ENCODE measurements around the gene CACNA1D.
"Not testable (repeated sequence)": the region's sequence is repeated elsewhere in the genome, so short reads cannot be mapped to it uniquely, and the experiment has no call there.

Gene CACNA1D

DNA sequence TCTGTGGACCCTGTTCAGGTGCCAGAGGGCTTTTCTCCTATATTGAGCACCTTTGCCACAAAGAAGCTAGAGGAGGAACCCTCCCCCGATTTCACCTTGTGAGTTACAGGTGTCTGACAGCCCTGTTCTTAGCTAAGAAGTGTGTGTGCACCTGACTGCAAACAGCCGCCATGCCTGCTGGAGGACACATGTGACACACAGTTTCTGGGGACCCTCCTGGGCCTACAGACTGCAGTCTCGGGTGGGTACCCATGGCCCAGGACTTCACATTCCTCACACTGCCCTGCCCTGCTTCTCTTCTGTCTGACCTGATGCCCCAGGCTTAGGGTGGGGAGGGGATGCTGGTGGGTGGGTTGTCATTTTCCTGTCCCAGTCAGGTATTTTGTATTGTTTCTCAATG is 140.6 kb downstream of the CACNA1D start:
- H3K36me3 ChIP-seq (ENCODE audit: control insufficient read depth in 5 of 5, insufficient read depth in 5 of 5, low read length in 5 of 5) = no peaks in the 10 kb centered on the region
- H3K9me3 ChIP-seq (ENCODE audit: control insufficient read depth in 5 of 5, low read length in 5 of 5) = peaks cover 0 to 5% (median 0%) of the 10 kb centered on the region in 5 donors
- H3K4me1 ChIP-seq (ENCODE audit: control insufficient read depth in 5 of 5, insufficient read depth in 5 of 5, low read length in 5 of 5) = no peaks in the 10 kb centered on the region
- no peak overlapping the region for H3K9ac ChIP-seq (ENCODE audit: low read length in 5 of 5)
- peaks cover 0 to 6% (median 3%) of the 10 kb centered on the region in 5 donors for H3K27me3 ChIP-seq (ENCODE audit: control insufficient read depth in 5 of 5, insufficient read depth in 4 of 5, low read length in 5 of 5)
- H3K27ac ChIP-seq (ENCODE audit: low read depth, low read length) = no peak overlapping the region
- no peak overlapping the region for H3K4me3 ChIP-seq (ENCODE audit: low read depth in 1 of 5, low read length in 5 of 5)

DNA sequence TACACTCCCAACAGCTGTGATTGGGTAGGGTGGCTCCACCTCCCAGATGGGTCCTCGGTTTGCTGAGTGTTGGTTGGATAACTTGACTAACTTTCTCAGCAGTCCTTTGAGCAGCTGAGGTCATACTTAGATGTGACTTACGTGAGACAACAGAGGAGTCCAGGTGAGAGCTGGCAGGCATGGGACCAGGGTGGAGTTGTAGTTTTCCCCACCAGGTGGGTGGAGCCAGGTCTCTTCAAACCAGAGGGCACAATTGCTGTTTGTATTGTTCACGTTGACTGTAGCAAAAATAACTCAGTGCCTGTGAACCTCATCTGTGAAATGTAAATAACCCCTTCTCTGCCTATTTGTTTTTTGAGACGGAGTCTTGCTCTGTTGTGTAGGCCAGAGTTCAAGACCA is 144.4 kb downstream of the CACNA1D start:
- not testable (repeated sequence) for H3K4me1 ChIP-seq (ENCODE audit: control insufficient read depth in 5 of 5, insufficient read depth in 5 of 5, low read length in 5 of 5); H3K9ac ChIP-seq (ENCODE audit: low read length in 5 of 5); H3K4me3 ChIP-seq (ENCODE audit: low read depth in 1 of 5, low read length in 5 of 5); H3K27ac ChIP-seq (ENCODE audit: low read depth, low read length); H3K9me3 ChIP-seq (ENCODE audit: control insufficient read depth in 5 of 5, low read length in 5 of 5); H3K27me3 ChIP-seq (ENCODE audit: control insufficient read depth in 5 of 5, insufficient read depth in 4 of 5, low read length in 5 of 5); H3K36me3 ChIP-seq (ENCODE audit: control insufficient read depth in 5 of 5, insufficient read depth in 5 of 5, low read length in 5 of 5)

DNA sequence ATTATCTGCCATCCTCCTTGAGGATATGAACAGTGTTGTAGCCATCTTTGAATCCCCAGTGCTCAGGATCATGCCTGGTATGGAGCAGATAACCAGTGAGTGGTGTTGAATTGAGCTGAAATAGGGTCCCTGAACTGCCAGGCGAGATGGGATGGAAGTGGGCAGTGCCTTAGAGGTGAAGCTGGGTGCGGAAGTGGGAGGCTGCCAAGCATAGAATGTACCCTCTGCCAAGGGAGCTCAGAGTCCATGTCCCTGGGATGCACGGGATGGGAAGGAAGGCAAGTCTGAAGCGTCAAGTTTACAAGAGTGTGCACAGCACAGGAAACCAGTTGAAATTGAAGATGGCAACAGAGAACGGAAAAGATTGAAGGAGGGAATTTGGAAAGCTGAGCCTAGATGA is 147.0 kb downstream of the CACNA1D start:
- Histone ChIP-seq H3K4me3 (ENCODE audit: low read depth in 1 of 5, low read length in 5 of 5) (no peak overlapping the region), H3K27ac (ENCODE audit: low read depth, low read length) (no peak overlapping the region), H3K9me3 (ENCODE audit: control insufficient read depth in 5 of 5, low read length in 5 of 5) (no peaks in the 10 kb centered on the region), H3K4me1 (ENCODE audit: control insufficient read depth in 5 of 5, insufficient read depth in 5 of 5, low read length in 5 of 5) (no peaks in the 10 kb centered on the region), H3K27me3 (ENCODE audit: control insufficient read depth in 5 of 5, insufficient read depth in 4 of 5, low read length in 5 of 5) (peaks cover 2 to 5% (median 4%) of the 10 kb centered on the region in 5 donors), H3K9ac (ENCODE audit: low read length in 5 of 5) (no peak overlapping the region), H3K36me3 (ENCODE audit: control insufficient read depth in 5 of 5, insufficient read depth in 5 of 5, low read length in 5 of 5) (no peaks in the 10 kb centered on the region)

DNA sequence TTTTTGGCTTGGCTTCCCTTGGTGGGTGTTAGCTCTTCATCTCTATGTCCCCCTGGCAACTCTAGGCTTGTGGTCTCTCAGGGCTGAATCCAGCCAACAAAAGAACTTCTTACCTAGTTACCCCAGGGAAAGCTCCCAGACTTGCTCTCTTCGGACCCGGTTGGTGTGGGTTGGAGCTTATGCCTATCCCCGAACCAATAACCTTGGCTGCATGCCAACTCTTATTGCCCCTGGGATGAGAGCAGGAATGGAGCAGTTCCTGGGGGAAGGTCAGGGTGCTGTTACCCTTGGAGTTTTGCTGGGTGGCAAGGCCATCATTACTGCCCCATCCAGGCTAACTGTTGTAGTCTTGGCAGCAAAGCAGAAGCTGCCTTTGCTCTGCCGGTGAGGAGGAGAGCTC is 147.8 kb downstream of the CACNA1D start:
- H3K36me3 ChIP-seq (ENCODE audit: control insufficient read depth in 5 of 5, insufficient read depth in 5 of 5, low read length in 5 of 5) = no peaks in the 10 kb centered on the region
- no peak overlapping the region for H3K27ac ChIP-seq (ENCODE audit: low read depth, low read length)
- no peaks in the 10 kb centered on the region for H3K9me3 ChIP-seq (ENCODE audit: control insufficient read depth in 5 of 5, low read length in 5 of 5)
- H3K9ac ChIP-seq (ENCODE audit: low read length in 5 of 5) = no peak overlapping the region
- H3K4me1 ChIP-seq (ENCODE audit: control insufficient read depth in 5 of 5, insufficient read depth in 5 of 5, low read length in 5 of 5) = no peaks in the 10 kb centered on the region
- peaks cover 2 to 5% (median 4%) of the 10 kb centered on the region in 5 donors for H3K27me3 ChIP-seq (ENCODE audit: control insufficient read depth in 5 of 5, insufficient read depth in 4 of 5, low read length in 5 of 5)
- no peak overlapping the region for H3K4me3 ChIP-seq (ENCODE audit: low read depth in 1 of 5, low read length in 5 of 5)

DNA sequence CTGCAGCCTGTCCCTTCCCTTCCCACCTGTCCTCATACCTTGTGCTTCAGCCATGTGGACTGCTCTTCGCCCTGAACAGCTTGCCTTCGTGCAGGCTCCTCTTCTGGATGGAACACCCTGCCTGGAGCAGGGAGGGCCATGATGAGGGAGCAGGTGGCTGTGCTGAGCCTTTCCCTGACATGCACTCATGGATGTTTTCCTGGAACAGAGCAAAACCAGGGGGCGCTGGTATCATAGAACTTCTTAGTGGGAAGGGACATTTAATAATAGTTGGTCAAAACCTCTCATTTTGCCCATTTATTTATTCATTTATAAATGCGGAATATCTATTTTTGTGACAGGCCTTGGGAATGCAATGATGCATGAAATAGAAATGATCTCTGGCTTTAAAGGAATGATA is 149.3 kb downstream of the CACNA1D start:
- Histone ChIP-seq H3K4me1 (ENCODE audit: control insufficient read depth in 5 of 5, insufficient read depth in 5 of 5, low read length in 5 of 5) (no peaks in the 10 kb centered on the region), H3K9ac (ENCODE audit: low read length in 5 of 5) (no peak overlapping the region), H3K27ac (ENCODE audit: low read depth, low read length) (no peak overlapping the region), H3K27me3 (ENCODE audit: control insufficient read depth in 5 of 5, insufficient read depth in 4 of 5, low read length in 5 of 5) (peaks cover 0 to 9% (median 4%) of the 10 kb centered on the region in 5 donors), H3K4me3 (ENCODE audit: low read depth in 1 of 5, low read length in 5 of 5) (no peak overlapping the region), H3K9me3 (ENCODE audit: control insufficient read depth in 5 of 5, low read length in 5 of 5) (no peaks in the 10 kb centered on the region), H3K36me3 (ENCODE audit: control insufficient read depth in 5 of 5, insufficient read depth in 5 of 5, low read length in 5 of 5) (no peaks in the 10 kb centered on the region)

DNA sequence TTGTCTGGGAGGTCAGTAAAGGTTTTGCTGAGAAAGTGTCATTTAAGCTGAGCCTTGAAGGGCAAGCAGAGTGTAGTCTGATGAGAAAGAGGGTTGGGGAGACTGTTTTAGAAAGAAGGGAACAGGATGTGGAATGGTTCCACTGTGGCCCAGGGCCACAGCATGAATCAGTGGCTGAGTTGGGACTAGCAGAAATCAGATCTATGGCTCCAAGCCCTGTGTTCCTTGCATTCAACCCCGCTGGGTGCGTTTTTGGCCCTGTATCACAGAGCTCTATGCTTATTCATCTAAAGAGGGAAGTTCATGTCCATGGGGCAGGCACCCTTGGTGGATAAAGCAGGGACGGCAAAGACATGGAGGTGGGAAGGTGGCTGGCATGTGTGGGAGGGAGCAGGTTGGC is 151.3 kb downstream of the CACNA1D start:
- no peak overlapping the region for H3K4me3 ChIP-seq (ENCODE audit: low read depth in 1 of 5, low read length in 5 of 5)
- no peak overlapping the region for H3K9ac ChIP-seq (ENCODE audit: low read length in 5 of 5)
- no peaks in the 10 kb centered on the region for H3K36me3 ChIP-seq (ENCODE audit: control insufficient read depth in 5 of 5, insufficient read depth in 5 of 5, low read length in 5 of 5)
- H3K4me1 ChIP-seq (ENCODE audit: control insufficient read depth in 5 of 5, insufficient read depth in 5 of 5, low read length in 5 of 5) = no peaks in the 10 kb centered on the region
- H3K27ac ChIP-seq (ENCODE audit: low read depth, low read length) = no peak overlapping the region
- H3K27me3 ChIP-seq (ENCODE audit: control insufficient read depth in 5 of 5, insufficient read depth in 4 of 5, low read length in 5 of 5) = peaks cover 0 to 9% (median 4%) of the 10 kb centered on the region in 5 donors
- H3K9me3 ChIP-seq (ENCODE audit: control insufficient read depth in 5 of 5, low read length in 5 of 5) = no peaks in the 10 kb centered on the region

DNA sequence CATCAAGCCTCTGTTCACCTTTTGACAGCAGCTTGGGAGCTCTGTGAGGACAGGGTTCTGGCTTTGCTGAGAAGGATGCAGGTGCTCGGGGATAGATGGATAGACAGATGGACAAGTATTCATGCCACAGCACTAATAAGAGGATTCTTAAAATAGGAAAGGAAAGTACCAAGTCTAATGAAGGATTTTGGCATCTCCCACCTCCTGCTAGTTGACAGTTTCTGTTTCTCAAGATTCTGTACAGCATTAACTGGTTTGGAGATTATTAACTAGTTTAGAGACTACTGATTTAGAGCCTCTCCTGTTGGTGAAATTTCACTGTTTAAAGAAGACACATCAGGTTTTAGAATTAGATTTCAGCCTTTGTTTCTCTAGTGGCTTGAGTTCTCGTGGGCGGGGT is 152.3 kb downstream of the CACNA1D start:
- H3K9me3 ChIP-seq (ENCODE audit: control insufficient read depth in 5 of 5, low read length in 5 of 5) = no peaks in the 10 kb centered on the region
- peaks cover 0 to 9% (median 4%) of the 10 kb centered on the region in 5 donors for H3K27me3 ChIP-seq (ENCODE audit: control insufficient read depth in 5 of 5, insufficient read depth in 4 of 5, low read length in 5 of 5)
- no peaks in the 10 kb centered on the region for H3K4me1 ChIP-seq (ENCODE audit: control insufficient read depth in 5 of 5, insufficient read depth in 5 of 5, low read length in 5 of 5)
- no peaks in the 10 kb centered on the region for H3K36me3 ChIP-seq (ENCODE audit: control insufficient read depth in 5 of 5, insufficient read depth in 5 of 5, low read length in 5 of 5)
- H3K27ac ChIP-seq (ENCODE audit: low read depth, low read length) = no peak overlapping the region
- no peak overlapping the region for H3K9ac ChIP-seq (ENCODE audit: low read length in 5 of 5)
- H3K4me3 ChIP-seq (ENCODE audit: low read depth in 1 of 5, low read length in 5 of 5) = no peak overlapping the region

DNA sequence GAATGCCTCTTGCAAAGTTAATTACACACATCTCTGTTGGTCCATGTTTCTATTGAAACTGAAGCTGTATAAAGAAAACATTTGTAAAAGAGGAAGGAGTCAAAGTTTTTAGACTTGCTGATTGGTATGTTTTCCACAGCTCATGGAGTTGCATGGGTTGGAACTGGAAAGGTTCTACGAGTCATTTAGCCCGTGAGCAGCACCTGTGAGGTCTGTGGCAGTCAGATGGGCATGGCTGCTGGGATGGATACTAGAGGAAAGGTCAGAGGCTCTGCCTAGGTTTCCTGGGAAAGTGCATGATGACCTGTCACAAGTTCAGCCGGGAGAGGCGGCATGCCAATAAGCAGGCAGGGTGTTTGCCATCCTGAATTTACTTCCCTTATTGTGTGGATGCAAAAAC is 155.4 kb downstream of the CACNA1D start:
- no peaks in the 10 kb centered on the region for H3K4me1 ChIP-seq (ENCODE audit: control insufficient read depth in 5 of 5, insufficient read depth in 5 of 5, low read length in 5 of 5)
- peaks cover 0 to 5% (median 0%) of the 10 kb centered on the region in 5 donors for H3K27me3 ChIP-seq (ENCODE audit: control insufficient read depth in 5 of 5, insufficient read depth in 4 of 5, low read length in 5 of 5)
- peaks cover 0 to 6% (median 2%) of the 10 kb centered on the region in 5 donors for H3K9me3 ChIP-seq (ENCODE audit: control insufficient read depth in 5 of 5, low read length in 5 of 5)
- H3K9ac ChIP-seq (ENCODE audit: low read length in 5 of 5) = no peak overlapping the region
- no peak overlapping the region for H3K4me3 ChIP-seq (ENCODE audit: low read depth in 1 of 5, low read length in 5 of 5)
- H3K36me3 ChIP-seq (ENCODE audit: control insufficient read depth in 5 of 5, insufficient read depth in 5 of 5, low read length in 5 of 5) = no peaks in the 10 kb centered on the region
- no peak overlapping the region for H3K27ac ChIP-seq (ENCODE audit: low read depth, low read length)

DNA sequence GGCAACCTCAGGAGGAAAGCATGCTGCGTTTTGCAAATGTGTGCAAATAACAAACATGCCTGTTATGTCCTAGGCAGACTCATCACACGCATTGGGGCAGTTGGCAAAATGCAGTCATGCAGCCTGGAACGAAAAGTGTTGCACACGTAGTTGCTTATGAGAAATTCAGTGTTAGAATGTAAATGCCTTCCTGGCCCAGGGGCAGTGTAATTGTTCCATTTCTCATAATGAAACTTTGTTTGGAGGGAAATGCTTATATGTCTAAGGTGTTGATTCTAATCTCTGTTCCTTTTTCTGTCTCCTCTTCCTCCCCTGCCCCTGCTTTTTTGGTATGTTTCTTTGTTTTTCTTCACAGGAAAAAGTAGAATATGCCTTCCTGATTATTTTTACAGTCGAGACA is 156.0 kb downstream of the CACNA1D start:
- H3K9me3 ChIP-seq (ENCODE audit: control insufficient read depth in 5 of 5, low read length in 5 of 5) = peaks cover 0 to 10% (median 2%) of the 10 kb centered on the region in 5 donors
- H3K36me3 ChIP-seq (ENCODE audit: control insufficient read depth in 5 of 5, insufficient read depth in 5 of 5, low read length in 5 of 5) = no peaks in the 10 kb centered on the region
- peaks cover 0 to 5% (median 0%) of the 10 kb centered on the region in 5 donors for H3K27me3 ChIP-seq (ENCODE audit: control insufficient read depth in 5 of 5, insufficient read depth in 4 of 5, low read length in 5 of 5)
- no peak overlapping the region for H3K4me3 ChIP-seq (ENCODE audit: low read depth in 1 of 5, low read length in 5 of 5)
- no peak overlapping the region for H3K27ac ChIP-seq (ENCODE audit: low read depth, low read length)
- no peaks in the 10 kb centered on the region for H3K4me1 ChIP-seq (ENCODE audit: control insufficient read depth in 5 of 5, insufficient read depth in 5 of 5, low read length in 5 of 5)
- H3K9ac ChIP-seq (ENCODE audit: low read length in 5 of 5) = no peak overlapping the region

DNA sequence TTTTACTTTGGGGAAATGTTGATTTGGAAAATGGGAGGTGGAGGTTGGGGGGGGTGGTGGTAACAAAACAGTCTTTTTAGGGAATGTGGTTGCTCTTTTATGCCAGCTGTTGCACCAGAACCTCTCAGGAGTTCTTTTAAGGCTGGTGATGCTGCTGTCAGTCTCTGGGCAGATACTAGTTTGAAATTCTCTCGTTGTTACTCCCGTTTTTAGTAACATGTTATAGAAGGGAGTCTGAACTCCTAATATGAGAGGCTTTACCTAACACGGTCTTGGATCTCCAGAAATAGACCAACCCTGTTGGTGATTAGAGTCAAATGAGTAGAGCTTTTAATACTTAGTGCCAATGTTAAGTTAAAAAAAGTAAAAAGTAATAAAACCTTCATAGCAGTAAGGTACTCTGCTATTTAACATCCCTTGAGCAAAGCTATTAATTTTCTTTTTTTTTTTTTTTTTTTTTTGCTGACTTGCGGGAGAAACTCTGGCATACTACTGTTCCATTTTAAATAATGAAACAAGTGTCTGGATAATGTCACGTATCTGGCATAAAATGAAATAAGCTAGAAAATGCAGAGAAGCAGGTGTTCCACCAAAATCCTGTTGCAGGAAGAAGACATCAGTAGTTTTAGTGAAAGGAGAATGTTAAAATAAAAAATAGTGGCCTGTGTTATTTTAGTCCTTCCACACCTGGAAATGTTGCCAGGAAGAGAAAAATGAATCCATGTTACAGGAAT is 156.7 kb downstream of the CACNA1D start:
- H3K27me3 ChIP-seq (ENCODE audit: control insufficient read depth in 5 of 5, insufficient read depth in 4 of 5, low read length in 5 of 5) = peaks cover 0 to 5% (median 0%) of the 10 kb centered on the region in 5 donors

More for the DNA sequence above, 156.7 kb downstream of the CACNA1D start:
- H3K27ac ChIP-seq (ENCODE audit: low read depth, low read length) = no peak overlapping the region
- no peak overlapping the region for H3K9ac ChIP-seq (ENCODE audit: low read length in 5 of 5)
- no peak overlapping the region for H3K4me3 ChIP-seq (ENCODE audit: low read depth in 1 of 5, low read length in 5 of 5)
- H3K4me1 ChIP-seq (ENCODE audit: control insufficient read depth in 5 of 5, insufficient read depth in 5 of 5, low read length in 5 of 5) = no peaks in the 10 kb centered on the region
- H3K9me3 ChIP-seq (ENCODE audit: control insufficient read depth in 5 of 5, low read length in 5 of 5) = peaks cover 0 to 10% (median 2%) of the 10 kb centered on the region in 5 donors
- H3K36me3 ChIP-seq (ENCODE audit: control insufficient read depth in 5 of 5, insufficient read depth in 5 of 5, low read length in 5 of 5) = no peaks in the 10 kb centered on the region
